Astrocyte of the spinal cord (primary cell): ENCODE data around the gene RGS6.

ENCODE experiments used
- DNase-seq: peaks from one replicate; pipeline ENCODE4 v3.0.0; 2011; ENCODE audit warnings: low read depth, low spot score
- H3K4me3 ChIP-seq: 2 replicates; pipeline ENCODE4 v1.5.1; 2011; ENCODE audit warnings: low read depth, mild to moderate bottlenecking, low read length, moderate library complexity
- CTCF ChIP-seq: IDR thresholded peaks from 2 replicates; pipeline ENCODE4 v1.5.1; 2012; ENCODE audit warnings: low read depth, mild to moderate bottlenecking, low read length, inconsistent platforms
- in situ Hi-C: cut with HindIII; loops from 2 replicates; pipeline ENCODE4 v1.10.0; 2017; ENCODE audit warnings: low sequenced_read_pairs

Gene RGS6

GRCh38 chr14:72172597-72172996, 240.4 kb downstream of the RGS6 start:
- in situ Hi-C loops, result no loop called here
- H3K4me3 ChIP-seq, result no peak overlapping the region
- no peak for TF ChIP-seq CTCF
- no peak for DNase-seq

GRCh38 chr14:72173038-72173720, 240.9 kb downstream of the RGS6 start:
- DNase-seq, result no peak
- no peak for TF ChIP-seq CTCF
- no peak overlapping the region for H3K4me3 ChIP-seq
- in situ Hi-C loops, result no loop called here

- H3K4me3 ChIP-seq, result no peak overlapping the region
- no peak for DNase-seq
- in situ Hi-C loops, result no loop called here
- TF ChIP-seq CTCF, result no peak
Measured at GRCh38 chr14:72177251-72177650, 245.0 kb downstream of the RGS6 start.

GRCh38 chr14:72178517-72178916, 246.3 kb downstream of the RGS6 start:
- DNase-seq, result no peak
- in situ Hi-C loops, result no loop called here

GRCh38 chr14:72182708-72183432, 250.6 kb downstream of the RGS6 start:
- in situ Hi-C loops, result no loop called here
- DNase-seq, result no peak
- no peak for TF ChIP-seq CTCF
- no peak overlapping the region for H3K4me3 ChIP-seq

More at GRCh38 chr14:72178517-72178916, 246.3 kb downstream of the RGS6 start:
- no peak overlapping the region for H3K4me3 ChIP-seq
- TF ChIP-seq CTCF, result no peak

GRCh38 chr14:72183631-72184030, 251.4 kb downstream of the RGS6 start:
- H3K4me3 ChIP-seq, result no peak overlapping the region
- in situ Hi-C loops, result no loop called here
- no peak for DNase-seq
- TF ChIP-seq CTCF, result no peak
